Measurements from ENCODE around the gene CAV1.
"Not testable (repeated sequence)": the region's sequence is repeated elsewhere in the genome, so short reads cannot be mapped to it uniquely, and the experiment has no call there.

CAV1 gene

DNA sequence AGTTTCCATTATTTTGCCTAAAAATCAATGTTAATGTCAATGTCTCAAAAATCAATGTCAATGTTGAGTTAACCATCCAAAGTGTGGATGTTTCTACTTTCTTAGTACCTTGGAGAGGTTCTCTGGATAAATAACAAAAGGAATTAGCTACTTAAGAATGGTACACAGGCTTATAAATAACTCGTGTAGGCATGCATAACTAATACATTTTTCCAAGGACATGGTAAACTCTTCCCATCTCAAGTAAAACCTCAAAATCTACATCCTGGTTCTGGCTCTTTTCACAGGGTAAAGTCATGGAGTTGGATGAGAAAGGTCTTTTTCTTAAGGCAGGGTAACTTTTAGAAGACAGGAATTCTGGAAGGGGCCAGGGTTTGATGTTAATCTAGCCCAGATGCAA is 59.9 kb downstream of the CAV1 start:
- H3K9me2 ChIP-seq (replicated peaks; ENCODE audit: low read depth, low read length), result no peaks in the 10 kb centered on the region

DNA sequence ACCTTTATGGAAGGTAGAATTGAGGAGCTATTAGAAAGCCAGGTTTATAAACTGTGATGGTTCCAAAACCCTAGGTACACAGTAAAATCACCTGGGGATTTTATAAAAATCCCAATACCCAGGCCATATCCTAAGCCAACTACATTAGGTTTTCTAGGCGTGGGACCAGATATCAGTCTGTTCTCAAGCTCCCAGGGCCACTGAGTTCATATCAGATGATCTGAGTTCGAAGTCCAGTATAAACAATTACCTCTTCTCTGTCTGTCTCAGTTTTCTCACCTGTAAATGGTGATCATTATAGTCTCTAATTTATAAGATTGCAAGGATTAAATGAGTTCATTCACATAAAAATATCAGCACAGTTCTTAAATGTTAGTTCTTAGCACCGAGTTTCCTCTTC is 60.6 kb downstream of the CAV1 start:
- Histone ChIP-seq H3K4me2 (ENCODE audit: low read depth, low read length, poor library complexity, severe bottlenecking) (no peak overlapping the region), H3K27me3 (ENCODE audit: insufficient read depth, low read length, poor library complexity, severe bottlenecking) (no peaks in the 10 kb centered on the region), H3K4me1 (ENCODE audit: insufficient read depth, low read length, poor library complexity, severe bottlenecking) (peaks cover 19% of the 10 kb centered on the region), H3K4me3 (ENCODE audit: low read length, poor library complexity, severe bottlenecking) (no peak overlapping the region), H2AFZ (ENCODE audit: low read length) (no peak overlapping the region), H3K9me2 (replicated peaks; ENCODE audit: low read depth, low read length) (no peaks in the 10 kb centered on the region), H3K9ac (ENCODE audit: low read depth, low read length, poor library complexity, severe bottlenecking) (no peak overlapping the region), H3K36me3 (ENCODE audit: insufficient read depth, low read length) (no peaks in the 10 kb centered on the region), H3K79me2 (ENCODE audit: insufficient read depth, low read length) (no peaks in the 10 kb centered on the region), H4K20me1 (ENCODE audit: insufficient read depth, low read length, poor library complexity, severe bottlenecking) (no peaks in the 10 kb centered on the region), H3F3A (ENCODE audit: low read depth) (no peaks in the 10 kb centered on the region), H3K9me3 (ENCODE audit: insufficient read depth, low read depth, low read length) (no peaks in the 10 kb centered on the region)
- TF ChIP-seq, protein P1, sequence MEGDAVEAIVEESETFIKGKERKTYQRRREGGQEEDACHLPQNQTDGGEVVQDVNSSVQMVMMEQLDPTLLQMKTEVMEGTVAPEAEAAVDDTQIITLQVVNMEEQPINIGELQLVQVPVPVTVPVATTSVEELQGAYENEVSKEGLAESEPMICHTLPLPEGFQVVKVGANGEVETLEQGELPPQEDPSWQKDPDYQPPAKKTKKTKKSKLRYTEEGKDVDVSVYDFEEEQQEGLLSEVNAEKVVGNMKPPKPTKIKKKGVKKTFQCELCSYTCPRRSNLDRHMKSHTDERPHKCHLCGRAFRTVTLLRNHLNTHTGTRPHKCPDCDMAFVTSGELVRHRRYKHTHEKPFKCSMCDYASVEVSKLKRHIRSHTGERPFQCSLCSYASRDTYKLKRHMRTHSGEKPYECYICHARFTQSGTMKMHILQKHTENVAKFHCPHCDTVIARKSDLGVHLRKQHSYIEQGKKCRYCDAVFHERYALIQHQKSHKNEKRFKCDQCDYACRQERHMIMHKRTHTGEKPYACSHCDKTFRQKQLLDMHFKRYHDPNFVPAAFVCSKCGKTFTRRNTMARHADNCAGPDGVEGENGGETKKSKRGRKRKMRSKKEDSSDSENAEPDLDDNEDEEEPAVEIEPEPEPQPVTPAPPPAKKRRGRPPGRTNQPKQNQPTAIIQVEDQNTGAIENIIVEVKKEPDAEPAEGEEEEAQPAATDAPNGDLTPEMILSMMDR (conservative IDR thresholded peaks at IDR 0.05; ENCODE audit: low read length), result no peak
- no peak for TF ChIP-seq EZH2phosphoT487 (IDR thresholded peaks at IDR 0.05; ENCODE audit: borderline replicate concordance)

More for the DNA sequence above, 59.9 kb downstream of the CAV1 start:
- Histone ChIP-seq H3K79me2 (ENCODE audit: insufficient read depth, low read length) (no peaks in the 10 kb centered on the region), H3K4me1 (ENCODE audit: insufficient read depth, low read length, poor library complexity, severe bottlenecking) (peaks cover 19% of the 10 kb centered on the region), H2AFZ (ENCODE audit: low read length) (no peak overlapping the region), H3K9ac (ENCODE audit: low read depth, low read length, poor library complexity, severe bottlenecking) (no peak overlapping the region), H4K20me1 (ENCODE audit: insufficient read depth, low read length, poor library complexity, severe bottlenecking) (no peaks in the 10 kb centered on the region), H3K9me3 (ENCODE audit: insufficient read depth, low read depth, low read length) (no peaks in the 10 kb centered on the region), H3F3A (ENCODE audit: low read depth) (no peaks in the 10 kb centered on the region), H3K4me2 (ENCODE audit: low read depth, low read length, poor library complexity, severe bottlenecking) (no peak overlapping the region), H3K27me3 (ENCODE audit: insufficient read depth, low read length, poor library complexity, severe bottlenecking) (no peaks in the 10 kb centered on the region), H3K4me3 (ENCODE audit: low read length, poor library complexity, severe bottlenecking) (no peak overlapping the region), H3K36me3 (ENCODE audit: insufficient read depth, low read length) (no peaks in the 10 kb centered on the region)
- TF ChIP-seq, protein P1 (conservative IDR thresholded peaks at IDR 0.05; ENCODE audit: low read length), result no peak
- no peak for TF ChIP-seq EZH2phosphoT487 (IDR thresholded peaks at IDR 0.05; ENCODE audit: borderline replicate concordance)

DNA sequence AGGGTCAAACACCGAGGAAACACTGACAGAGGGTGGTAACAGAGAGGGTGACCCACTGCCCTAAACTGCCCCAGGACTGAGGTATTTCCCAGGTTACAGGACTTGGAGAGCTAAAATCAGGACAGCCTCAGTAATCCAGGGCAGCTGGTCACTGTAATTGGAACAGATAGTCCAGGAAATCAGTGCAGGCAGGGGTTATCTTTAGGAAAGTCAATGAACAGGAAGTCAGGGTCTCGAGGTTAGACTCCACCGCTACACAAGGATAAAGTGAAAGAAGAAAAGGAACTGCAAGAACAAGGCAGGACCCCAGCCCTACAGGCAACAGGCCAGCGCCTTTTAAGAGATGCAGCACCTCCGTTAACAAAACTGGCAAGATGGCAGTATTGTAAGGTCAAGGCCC is 61.1 kb downstream of the CAV1 start:
- Histone ChIP-seq H3K4me3 (ENCODE audit: low read length, poor library complexity, severe bottlenecking) (no peak overlapping the region), H3K9me3 (ENCODE audit: insufficient read depth, low read depth, low read length) (no peaks in the 10 kb centered on the region), H3F3A (ENCODE audit: low read depth) (no peaks in the 10 kb centered on the region), H3K79me2 (ENCODE audit: insufficient read depth, low read length) (no peaks in the 10 kb centered on the region), H3K9ac (ENCODE audit: low read depth, low read length, poor library complexity, severe bottlenecking) (no peak overlapping the region), H3K4me1 (ENCODE audit: insufficient read depth, low read length, poor library complexity, severe bottlenecking) (peaks cover 19% of the 10 kb centered on the region), H3K4me2 (ENCODE audit: low read depth, low read length, poor library complexity, severe bottlenecking) (no peak overlapping the region), H2AFZ (ENCODE audit: low read length) (no peak overlapping the region), H3K36me3 (ENCODE audit: insufficient read depth, low read length) (no peaks in the 10 kb centered on the region), H3K27me3 (ENCODE audit: insufficient read depth, low read length, poor library complexity, severe bottlenecking) (no peaks in the 10 kb centered on the region), H4K20me1 (ENCODE audit: insufficient read depth, low read length, poor library complexity, severe bottlenecking) (no peaks in the 10 kb centered on the region), H3K9me2 (replicated peaks; ENCODE audit: low read depth, low read length) (no peaks in the 10 kb centered on the region)
- no peak for TF ChIP-seq EZH2phosphoT487 (IDR thresholded peaks at IDR 0.05; ENCODE audit: borderline replicate concordance)
- TF ChIP-seq, protein P1 (conservative IDR thresholded peaks at IDR 0.05; ENCODE audit: low read length), result no peak

DNA sequence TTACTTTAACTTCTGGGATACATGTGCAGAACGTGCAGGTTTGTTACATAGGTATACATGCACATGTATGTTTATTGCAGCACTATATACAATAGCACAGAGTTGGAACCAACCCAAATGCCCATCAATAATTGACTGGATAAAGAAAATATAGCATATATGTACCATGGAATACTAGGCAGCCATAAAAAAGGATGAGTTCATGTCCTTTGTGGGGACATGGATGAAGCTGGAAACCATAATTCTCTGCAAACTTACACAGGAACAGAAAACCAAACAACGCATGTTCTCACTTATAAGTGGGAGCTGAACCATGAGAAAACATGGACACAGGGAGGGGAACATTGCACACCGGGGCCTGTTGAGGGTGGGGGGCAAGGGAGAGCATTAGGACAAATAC is 62.4 kb downstream of the CAV1 start:
- not testable (repeated sequence) for H3K79me2 ChIP-seq (ENCODE audit: insufficient read depth, low read length); H3K9me2 ChIP-seq (replicated peaks; ENCODE audit: low read depth, low read length); H3F3A ChIP-seq (ENCODE audit: low read depth); H3K36me3 ChIP-seq (ENCODE audit: insufficient read depth, low read length); H4K20me1 ChIP-seq (ENCODE audit: insufficient read depth, low read length, poor library complexity, severe bottlenecking); H3K4me2 ChIP-seq (ENCODE audit: low read depth, low read length, poor library complexity, severe bottlenecking); H2AFZ ChIP-seq (ENCODE audit: low read length); H3K27me3 ChIP-seq (ENCODE audit: insufficient read depth, low read length, poor library complexity, severe bottlenecking); H3K9ac ChIP-seq (ENCODE audit: low read depth, low read length, poor library complexity, severe bottlenecking); H3K9me3 ChIP-seq (ENCODE audit: insufficient read depth, low read depth, low read length); H3K4me3 ChIP-seq (ENCODE audit: low read length, poor library complexity, severe bottlenecking)
- peaks cover 22% of the 10 kb centered on the region for H3K4me1 ChIP-seq (ENCODE audit: insufficient read depth, low read length, poor library complexity, severe bottlenecking)
